Thyroid gland (tissue), 4 donors: ENCODE data around the gene TMEM214.

Experiments
- POLR2A ChIP-seq, 2 donors: fragments of 450-650 bp; IDR thresholded peaks; one replicate each; pipeline ENCODE4 v1.6.1; 2017; ENCODE audit warnings: antibody characterized with exemption in 2 of 2, mild to moderate bottlenecking in 2 of 2, moderate library complexity in 1 of 2
- TF ChIP-seq, protein P1 (sequence below), 6 experiments: fragments of 200-600 bp in 3 of 6; fragments of 450-650 bp in 3 of 6; sonication (generic) in 3 of 6; IDR thresholded peaks; one replicate each; pipeline ENCODE4 v1.5.1; 2016 to 2019; ENCODE audit warnings: antibody characterized with exemption in 6 of 6, mild to moderate bottlenecking in 2 of 6, inconsistent platforms in 1 of 6, moderate library complexity in 1 of 6

DNA sequence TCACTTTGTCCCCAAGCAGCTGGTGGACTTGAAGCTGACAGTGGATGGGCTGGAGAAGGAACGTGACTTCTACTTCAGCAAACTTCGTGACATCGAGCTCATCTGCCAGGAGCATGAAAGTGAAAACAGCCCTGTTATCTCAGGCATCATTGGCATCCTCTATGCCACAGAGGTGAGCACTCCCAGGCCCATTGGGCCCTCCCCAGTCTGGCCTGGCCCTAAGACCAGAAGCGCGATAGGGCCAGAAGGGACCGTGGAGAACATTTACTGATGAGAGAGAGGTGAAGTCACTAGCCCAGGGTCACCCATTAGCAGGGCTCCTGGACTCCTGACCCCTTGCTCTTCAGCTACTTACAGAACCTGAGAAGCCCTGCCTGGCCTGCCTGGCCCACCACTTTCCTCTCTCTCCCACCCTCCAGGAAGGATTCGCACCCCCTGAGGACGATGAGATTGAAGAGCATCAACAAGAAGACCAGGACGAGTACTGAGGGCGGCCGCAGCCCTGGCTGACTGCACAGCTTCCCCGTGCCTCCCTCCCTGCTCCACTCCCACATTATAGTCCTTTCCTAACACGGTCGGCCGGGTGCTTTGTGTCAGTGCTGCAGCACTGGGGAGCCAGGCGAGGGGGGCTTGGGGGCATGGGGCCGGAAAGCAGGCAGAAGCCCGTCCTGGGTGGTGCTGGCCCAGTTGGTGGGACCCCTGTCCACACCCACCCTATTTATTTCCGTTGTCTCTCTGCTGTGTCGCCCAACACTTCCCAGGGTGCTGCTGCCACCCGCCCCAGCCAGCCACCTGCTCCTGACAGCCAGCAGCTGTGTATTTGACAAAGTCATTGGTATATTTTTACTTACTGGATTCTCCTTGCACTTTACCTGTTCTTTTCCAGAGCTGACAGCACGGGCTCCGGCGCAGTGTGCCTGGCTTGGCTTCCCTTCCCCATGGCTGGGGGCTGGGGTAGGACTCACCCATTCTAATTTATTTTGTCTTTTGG, 6.6 kb upstream of the TMEM214 start:
- TF ChIP-seq, protein P1, sequence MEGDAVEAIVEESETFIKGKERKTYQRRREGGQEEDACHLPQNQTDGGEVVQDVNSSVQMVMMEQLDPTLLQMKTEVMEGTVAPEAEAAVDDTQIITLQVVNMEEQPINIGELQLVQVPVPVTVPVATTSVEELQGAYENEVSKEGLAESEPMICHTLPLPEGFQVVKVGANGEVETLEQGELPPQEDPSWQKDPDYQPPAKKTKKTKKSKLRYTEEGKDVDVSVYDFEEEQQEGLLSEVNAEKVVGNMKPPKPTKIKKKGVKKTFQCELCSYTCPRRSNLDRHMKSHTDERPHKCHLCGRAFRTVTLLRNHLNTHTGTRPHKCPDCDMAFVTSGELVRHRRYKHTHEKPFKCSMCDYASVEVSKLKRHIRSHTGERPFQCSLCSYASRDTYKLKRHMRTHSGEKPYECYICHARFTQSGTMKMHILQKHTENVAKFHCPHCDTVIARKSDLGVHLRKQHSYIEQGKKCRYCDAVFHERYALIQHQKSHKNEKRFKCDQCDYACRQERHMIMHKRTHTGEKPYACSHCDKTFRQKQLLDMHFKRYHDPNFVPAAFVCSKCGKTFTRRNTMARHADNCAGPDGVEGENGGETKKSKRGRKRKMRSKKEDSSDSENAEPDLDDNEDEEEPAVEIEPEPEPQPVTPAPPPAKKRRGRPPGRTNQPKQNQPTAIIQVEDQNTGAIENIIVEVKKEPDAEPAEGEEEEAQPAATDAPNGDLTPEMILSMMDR (IDR thresholded peaks at IDR 0.05) = no peak
- no peak for TF ChIP-seq POLR2A (IDR thresholded peaks at IDR 0.05)
